GM12878 (cell line): ENCODE results near the gene MFSD1.

Experiments
- CHD1 ChIP-seq: IDR thresholded peaks from 2 replicates; pipeline ENCODE4 v1.6.1; 2012; ENCODE audit warnings: low read depth, low read length, improper control_type of control experiment
- CTCF ChIP-seq, 3 experiments: IDR thresholded peaks in 2 of 3; conservative IDR thresholded peaks in 1 of 3; 2 replicates each; pipeline ENCODE4 v1.5.1; 2011; ENCODE audit warnings: low read depth in 3 of 3, low read length in 3 of 3, mild to moderate bottlenecking in 3 of 3, control low read depth in 2 of 3, moderate library complexity in 2 of 3, inconsistent platforms in 1 of 3, mixed read lengths in 1 of 3; ENCODE audit not compliant: control insufficient read depth in 2 of 3, insufficient read depth in 1 of 3; ENCODE audit errors: extremely low read depth in 1 of 3
- EP300 ChIP-seq, 2 experiments: fragments of 150-350 bp in 1 of 2; IDR thresholded peaks; 2 replicates each; pipeline ENCODE4 v1.6.1; 2011 to 2012; ENCODE audit warnings: low read depth in 2 of 2, low read length in 2 of 2, borderline replicate concordance in 1 of 2, improper control_type of control experiment in 1 of 2, inconsistent platforms in 1 of 2; ENCODE audit not compliant: control insufficient read depth in 1 of 2
- HDAC2 ChIP-seq: fragments of 200-600 bp; sonication (generic); IDR thresholded peaks from 2 replicates; pipeline ENCODE4 v1.6.1; 2017
- JUNB ChIP-seq: IDR thresholded peaks from 2 replicates; pipeline ENCODE4 v1.6.1; 2016; ENCODE audit warnings: antibody characterized with exemption, mild to moderate bottlenecking
- POLR2A ChIP-seq: IDR thresholded peaks from 2 replicates; pipeline ENCODE4 v1.6.1; 2011; ENCODE audit warnings: low read depth, mild to moderate bottlenecking, low read length
- POLR2AphosphoS5 ChIP-seq: IDR thresholded peaks from 2 replicates; pipeline ENCODE4 v1.6.1; 2011; ENCODE audit warnings: mild to moderate bottlenecking, low read length, inconsistent platforms
- USF1 ChIP-seq: IDR thresholded peaks from 2 replicates; pipeline ENCODE4 v1.6.1; 2011; ENCODE audit warnings: borderline replicate concordance, low read depth, mild to moderate bottlenecking, moderate library complexity, mixed read lengths, low read length; ENCODE audit not compliant: insufficient read depth; ENCODE audit errors: extremely low read length
- ZBTB40 ChIP-seq: fragments of 450-650 bp; IDR thresholded peaks from 2 replicates; pipeline ENCODE4 v1.6.1; 2016; ENCODE audit warnings: mild to moderate bottlenecking, moderate library complexity, borderline replicate concordance

- TF ChIP-seq EP300 (IDR thresholded peaks at IDR 0.05; ENCODE audit: borderline replicate concordance in 1 of 2, control insufficient read depth in 1 of 2, low read depth in 2 of 2, low read length in 2 of 2) (no peak), POLR2AphosphoS5 (no peak), HDAC2 (no peak), JUNB (no peak), CTCF (IDR thresholded peaks at IDR 0.05 in 2 of 3, conservative IDR thresholded peaks at IDR 0.05 in 1 of 3; ENCODE audit: control insufficient read depth in 2 of 3, extremely low read depth in 1 of 3, insufficient read depth in 1 of 3, low read depth in 3 of 3, low read length in 3 of 3) (no peak), CHD1 (no peak), USF1 (no peak), ZBTB40 (no peak), POLR2A (no peak)
Observed at GRCh38 chr3:158777161-158777873, 24.5 kb upstream of the MFSD1 start.
